Measurements from ENCODE around the gene ZSCAN4.
A peak's percentile ranks its signal among the peaks of the same experiment; 100 is the strongest.

ZSCAN4 gene, protein sequence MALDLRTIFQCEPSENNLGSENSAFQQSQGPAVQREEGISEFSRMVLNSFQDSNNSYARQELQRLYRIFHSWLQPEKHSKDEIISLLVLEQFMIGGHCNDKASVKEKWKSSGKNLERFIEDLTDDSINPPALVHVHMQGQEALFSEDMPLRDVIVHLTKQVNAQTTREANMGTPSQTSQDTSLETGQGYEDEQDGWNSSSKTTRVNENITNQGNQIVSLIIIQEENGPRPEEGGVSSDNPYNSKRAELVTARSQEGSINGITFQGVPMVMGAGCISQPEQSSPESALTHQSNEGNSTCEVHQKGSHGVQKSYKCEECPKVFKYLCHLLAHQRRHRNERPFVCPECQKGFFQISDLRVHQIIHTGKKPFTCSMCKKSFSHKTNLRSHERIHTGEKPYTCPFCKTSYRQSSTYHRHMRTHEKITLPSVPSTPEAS

DNA sequence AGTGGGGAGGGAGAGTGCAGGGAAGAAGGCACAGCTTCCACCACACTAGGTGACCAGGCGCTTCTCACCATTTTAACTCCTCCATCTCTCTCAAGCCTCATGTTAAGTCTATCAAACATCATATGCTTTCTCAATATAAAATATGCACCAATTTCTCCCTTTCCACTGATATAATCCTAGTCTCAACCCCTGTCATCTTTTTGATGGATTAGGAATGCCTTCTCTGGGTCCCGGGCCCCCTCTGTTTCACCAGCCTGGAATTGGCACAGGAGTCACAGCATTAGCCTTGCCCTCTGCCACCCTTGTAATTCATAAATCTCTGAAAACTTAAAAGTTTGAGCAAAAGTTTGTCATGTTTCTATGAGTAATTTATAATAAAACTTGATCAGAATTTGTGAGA, at the start of gene ZSCAN4:
Gene ZSCAN4 (plus strand): TSS at position 301 of the 400 bp plus-strand sequence. CDS start 7,211 bp downstream, outside the sequence.
- no peak for DNase-seq (ENCODE audit: low read depth in 2 of 2)

DNA sequence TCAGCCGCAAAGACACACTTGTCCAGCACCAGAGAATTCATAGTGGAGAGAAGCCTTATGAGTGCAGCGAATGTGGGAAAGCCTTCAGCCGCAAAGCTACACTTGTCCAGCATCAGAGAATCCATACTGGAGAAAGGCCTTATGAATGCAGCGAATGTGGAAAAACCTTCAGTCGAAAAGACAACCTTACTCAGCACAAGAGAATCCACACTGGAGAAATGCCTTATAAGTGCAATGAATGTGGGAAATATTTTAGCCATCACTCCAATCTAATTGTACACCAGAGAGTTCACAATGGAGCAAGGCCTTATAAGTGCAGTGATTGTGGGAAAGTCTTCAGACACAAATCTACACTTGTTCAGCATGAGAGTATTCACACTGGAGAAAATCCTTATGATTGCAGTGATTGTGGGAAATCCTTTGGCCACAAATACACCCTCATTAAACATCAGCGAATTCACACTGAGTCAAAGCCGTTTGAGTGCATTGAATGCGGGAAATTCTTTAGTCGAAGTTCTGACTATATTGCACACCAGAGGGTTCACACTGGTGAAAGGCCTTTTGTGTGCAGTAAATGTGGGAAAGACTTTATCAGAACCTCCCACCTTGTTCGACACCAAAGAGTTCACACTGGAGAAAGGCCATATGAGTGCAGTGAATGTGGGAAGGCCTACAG, 47.9 kb upstream of the ZSCAN4 start:
- no peak for DNase-seq (ENCODE audit: low read depth in 2 of 2)

DNA sequence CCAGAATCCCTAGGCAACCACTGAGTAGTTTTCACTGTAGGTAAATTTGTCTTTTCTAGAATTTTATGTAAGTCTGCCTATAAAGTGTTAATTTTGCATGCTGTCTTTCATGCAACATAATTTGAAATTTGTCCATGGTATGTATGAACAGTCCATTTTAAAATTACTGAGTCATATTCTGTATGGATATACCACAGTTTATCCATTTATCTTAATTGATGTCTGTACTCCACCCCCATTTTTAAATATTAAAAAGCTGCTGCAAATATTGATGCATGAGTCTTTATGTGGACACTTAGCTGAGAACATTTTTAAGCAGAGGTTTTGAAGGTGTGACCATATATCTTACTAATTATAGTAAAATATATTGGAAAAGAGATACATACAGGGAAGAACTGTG, 45.6 kb upstream of the ZSCAN4 start:
- no peak for DNase-seq (ENCODE audit: low read depth in 2 of 2)

DNA sequence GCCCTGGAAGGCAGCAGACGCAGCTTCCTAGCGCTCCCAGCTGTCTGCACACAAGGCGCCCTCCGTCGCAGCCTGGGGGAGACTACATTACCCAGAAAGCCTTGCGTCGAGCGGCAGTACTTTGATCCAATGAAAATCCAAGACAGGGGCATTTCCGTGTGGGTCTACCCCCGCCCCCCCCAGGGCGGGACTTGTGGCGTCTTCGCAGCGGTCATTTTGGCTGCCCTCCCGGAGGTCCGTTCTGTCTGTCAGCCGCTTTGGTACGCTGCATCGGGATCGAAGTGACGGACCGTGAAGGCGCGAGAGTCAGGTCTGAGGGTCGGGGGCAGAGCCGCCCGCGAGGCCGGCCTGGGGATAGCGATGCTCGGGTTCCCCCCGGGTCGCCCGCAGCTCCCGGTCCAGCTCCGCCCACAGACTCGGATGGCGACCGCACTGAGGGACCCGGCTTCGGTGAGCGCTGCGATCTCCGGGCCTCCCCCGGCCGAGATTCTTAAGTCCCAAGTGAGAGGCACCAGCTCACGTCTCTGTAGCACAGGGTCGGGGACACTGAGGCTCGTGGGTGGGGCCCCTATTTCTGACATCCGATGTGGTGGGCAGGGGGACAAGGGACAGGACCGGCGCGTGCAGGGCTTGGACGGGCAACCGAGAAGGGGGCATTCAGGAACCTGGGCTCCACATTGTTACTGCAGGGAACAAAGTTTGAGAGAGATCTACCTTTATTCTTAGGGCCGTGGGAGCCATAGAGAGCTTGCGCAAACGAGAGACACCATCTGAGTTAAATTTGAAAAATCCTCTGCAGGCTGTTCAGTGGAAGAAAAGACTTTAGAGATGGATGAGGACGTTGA, 35.5 kb upstream of the ZSCAN4 start, which contains the start of gene ZNF211:
Gene ZNF211 (plus strand): TSS at position 182 of the 845 bp plus-strand sequence. CDS start 179 bp downstream, at position 361.
- peak; percentile 74 to 78 for DNase-seq (ENCODE audit: low read depth in 2 of 2)

DNA sequence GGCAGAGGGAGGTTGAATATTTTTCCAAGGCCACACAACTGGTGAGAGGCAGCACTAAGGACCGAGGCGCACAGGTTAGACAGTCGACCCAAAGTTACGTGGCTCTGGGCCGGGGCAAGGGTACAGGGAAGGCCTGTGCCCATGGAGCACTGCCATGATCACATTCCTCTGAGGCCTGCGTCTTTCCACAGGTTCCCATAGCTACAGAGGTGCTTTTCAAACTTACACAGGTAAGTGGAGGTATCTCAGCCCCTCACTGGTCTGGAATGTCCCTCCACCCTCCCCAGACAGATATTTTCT, 35.0 kb upstream of the ZSCAN4 start:
- no peak for DNase-seq (ENCODE audit: low read depth in 2 of 2)

DNA sequence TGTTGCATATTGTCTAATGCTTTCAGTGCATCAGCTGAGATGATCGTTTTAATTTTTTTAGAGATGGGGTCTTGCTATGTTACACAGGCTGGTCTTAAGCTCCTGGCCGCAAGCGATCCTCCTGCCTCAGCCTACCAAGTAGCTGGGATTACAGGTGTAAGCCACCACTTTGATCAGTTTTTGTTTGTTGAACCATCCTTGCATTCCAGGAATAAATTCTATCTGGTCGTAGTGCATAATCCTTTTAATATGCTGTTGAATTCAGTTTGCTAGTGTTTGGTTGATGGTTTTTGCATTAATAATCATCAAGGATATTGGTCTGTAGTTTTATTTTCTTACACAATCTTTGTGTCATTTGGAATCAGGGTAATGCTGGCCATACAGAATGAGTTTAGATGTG, 31.4 kb upstream of the ZSCAN4 start:
- no peak for DNase-seq (ENCODE audit: low read depth in 2 of 2)

DNA sequence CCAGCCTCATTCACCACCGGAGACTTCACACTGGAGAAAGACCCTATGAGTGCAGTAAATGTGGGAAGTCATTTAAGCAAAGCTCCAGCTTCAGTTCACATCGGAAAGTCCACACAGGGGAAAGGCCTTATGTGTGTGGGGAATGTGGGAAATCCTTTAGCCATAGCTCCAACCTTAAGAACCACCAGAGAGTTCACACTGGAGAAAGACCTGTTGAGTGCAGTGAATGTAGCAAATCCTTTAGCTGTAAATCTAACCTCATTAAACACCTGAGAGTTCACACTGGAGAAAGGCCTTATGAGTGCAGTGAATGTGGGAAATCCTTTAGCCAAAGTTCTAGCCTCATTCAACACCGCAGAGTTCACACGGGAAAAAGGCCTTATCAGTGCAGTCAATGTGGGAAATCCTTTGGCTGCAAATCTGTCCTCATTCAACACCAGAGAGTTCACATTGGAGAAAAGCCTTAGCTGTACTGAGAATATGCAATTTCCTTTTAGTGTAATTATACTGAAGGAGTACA, 27.0 kb upstream of the ZSCAN4 start:
- no peak for DNase-seq (ENCODE audit: low read depth in 2 of 2)

DNA sequence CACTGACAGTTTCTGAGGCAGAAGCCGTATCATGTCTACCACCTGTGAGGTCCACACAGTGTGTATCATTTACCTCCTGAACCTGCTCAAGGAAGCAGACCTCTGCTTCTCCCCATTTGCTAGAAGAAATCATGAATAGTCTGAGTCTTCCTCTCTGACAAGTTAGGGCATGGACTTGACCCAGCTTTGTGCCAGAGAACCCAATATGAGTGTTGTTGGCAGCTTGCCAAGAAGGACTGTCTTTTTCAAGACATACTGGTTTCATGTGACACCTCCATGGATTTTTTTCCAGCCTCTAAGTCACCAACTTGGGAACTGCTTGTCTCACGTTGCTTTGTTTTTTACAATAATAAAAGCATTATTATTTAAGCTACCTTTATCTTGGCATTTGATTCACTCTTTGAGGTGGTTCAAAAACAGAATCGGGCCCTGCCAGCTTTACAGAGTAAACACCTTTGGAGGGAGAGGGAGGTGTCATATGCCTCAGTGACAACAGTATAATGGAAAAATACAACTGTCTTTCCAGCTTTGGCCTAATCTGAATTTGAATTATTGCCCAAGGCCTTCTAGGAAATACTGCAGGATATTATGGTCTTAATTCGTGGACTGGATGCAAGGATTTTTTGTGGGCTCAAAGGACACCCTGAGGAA, 26.2 kb upstream of the ZSCAN4 start:
- no peak for DNase-seq (ENCODE audit: low read depth in 2 of 2)

DNA sequence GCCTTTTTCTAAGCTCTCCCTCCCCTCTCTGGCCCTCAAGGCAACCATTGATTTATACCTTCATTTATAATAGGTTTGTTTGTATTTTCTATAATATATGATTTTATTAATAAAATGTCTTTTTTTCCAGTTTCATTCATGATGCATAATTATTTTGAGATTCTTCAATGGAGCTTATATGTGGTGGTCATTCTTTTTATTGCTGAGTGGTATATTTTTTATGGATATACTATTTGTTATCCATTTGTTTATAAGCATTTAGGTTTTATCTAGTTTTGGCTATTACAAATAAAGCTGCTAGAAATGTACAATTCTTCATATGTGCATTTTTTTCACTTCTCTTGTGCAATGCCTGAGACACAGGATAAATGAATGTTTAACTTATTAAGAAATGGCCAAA, 25.0 kb upstream of the ZSCAN4 start:
- no peak for DNase-seq (ENCODE audit: low read depth in 2 of 2)

DNA sequence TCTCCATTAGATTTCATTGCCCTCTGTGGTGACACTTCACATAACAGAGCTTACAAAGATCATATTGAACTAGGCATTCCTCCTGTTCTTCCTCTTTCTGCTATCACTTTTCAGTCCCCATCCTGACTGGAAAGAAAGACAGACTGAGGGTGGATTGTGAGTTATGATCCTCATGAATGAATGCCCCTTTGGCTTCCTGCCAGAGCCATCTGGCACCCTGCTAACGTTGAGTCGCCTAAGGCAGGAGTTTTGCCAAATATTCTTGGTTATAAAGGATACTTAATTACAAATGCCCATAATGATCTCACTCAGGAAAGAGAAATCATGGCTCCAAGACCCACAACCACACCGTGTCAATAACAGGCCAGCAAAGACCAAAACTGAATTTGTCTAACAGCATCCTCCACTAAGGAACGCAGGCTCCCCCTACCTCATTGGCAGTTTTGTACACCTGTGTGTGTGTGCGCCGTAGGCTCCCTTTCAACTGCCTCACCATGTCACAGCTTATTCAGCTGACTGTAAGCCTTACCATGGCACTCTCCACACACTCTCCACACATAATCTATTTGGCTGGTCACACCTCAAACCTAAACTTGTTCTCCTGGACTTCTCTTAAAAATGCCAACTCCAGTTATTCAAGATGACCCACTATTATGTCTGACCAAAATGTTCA, 20.3 kb upstream of the ZSCAN4 start:
- no peak for DNase-seq (ENCODE audit: low read depth in 2 of 2)

DNA sequence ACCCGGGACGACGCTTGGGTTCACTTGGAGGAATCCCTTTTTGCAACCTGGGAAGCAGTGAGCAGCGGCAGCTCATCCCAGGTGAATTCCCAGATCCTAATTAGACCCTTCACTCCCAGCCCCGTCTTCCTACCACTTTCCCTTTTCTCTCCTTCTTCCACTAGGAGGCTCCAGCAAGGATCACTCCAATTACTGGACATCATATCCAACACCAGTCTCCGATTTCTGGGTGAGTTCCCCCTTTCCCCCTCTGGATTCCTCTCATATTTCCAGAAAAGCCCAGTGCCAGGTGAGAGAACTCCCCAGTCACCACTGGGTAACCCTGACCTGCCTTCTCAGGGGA, 17.1 kb upstream of the ZSCAN4 start:
- DNase-seq (ENCODE audit: low read depth in 2 of 2) = no peak

DNA sequence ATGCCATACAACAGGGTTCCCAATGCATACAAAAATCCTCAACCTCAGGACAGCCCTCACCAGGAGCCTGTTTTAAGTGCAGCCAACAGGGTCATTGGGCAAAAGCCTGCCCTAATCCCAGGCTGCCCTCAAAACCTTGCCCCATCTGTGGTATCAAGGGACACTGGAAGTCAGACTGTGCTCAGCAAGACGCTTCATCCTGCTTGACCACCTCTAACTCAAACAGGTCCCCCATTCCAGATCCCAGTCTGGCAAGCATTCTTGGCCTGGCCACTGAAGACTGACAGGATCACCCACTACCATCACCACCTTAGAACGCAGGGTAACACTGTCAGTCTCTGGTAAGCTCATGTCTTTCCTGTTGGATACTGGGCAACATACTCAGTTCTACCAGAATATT, 15.0 kb upstream of the ZSCAN4 start:
- DNase-seq (ENCODE audit: low read depth in 2 of 2) = no peak

DNA sequence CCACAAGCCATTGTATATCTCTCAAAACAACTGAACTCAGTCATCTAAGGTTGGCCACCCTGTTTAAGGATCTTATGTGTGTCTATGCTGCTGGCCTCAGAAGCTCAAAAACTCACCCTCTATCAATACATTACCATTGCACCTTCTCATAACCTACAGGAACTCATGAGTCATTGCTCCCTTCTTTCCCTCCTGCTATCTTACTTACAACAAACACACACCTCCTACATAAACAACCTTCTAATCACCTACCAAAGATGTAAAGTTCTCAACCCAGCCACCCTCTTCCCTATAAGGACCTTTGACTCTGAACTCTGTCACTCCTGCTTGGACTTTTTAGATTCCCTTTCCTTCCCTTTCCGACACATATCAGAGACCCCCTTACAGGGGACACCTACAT, 13.3 kb upstream of the ZSCAN4 start:
- DNase-seq (ENCODE audit: low read depth in 2 of 2) = no peak

DNA sequence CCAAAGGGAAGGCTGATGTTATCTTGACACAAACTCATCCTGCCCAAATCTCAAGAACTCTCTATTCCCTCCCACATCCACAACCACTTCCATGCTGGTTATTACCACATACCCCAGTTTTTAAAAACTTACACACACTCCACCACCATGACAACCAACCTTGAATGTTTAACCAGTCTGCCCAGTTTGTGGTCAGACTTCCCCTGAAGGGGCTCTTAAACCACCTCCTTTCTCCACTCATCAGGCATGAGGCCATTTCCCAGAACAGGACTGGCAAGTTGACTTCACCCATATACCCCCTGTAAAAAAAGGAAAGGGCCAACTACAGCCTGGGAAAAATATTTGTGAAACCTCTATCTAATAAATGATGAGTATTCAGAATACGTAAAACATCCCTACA, 12.4 kb upstream of the ZSCAN4 start:
- no peak for DNase-seq (ENCODE audit: low read depth in 2 of 2)

DNA sequence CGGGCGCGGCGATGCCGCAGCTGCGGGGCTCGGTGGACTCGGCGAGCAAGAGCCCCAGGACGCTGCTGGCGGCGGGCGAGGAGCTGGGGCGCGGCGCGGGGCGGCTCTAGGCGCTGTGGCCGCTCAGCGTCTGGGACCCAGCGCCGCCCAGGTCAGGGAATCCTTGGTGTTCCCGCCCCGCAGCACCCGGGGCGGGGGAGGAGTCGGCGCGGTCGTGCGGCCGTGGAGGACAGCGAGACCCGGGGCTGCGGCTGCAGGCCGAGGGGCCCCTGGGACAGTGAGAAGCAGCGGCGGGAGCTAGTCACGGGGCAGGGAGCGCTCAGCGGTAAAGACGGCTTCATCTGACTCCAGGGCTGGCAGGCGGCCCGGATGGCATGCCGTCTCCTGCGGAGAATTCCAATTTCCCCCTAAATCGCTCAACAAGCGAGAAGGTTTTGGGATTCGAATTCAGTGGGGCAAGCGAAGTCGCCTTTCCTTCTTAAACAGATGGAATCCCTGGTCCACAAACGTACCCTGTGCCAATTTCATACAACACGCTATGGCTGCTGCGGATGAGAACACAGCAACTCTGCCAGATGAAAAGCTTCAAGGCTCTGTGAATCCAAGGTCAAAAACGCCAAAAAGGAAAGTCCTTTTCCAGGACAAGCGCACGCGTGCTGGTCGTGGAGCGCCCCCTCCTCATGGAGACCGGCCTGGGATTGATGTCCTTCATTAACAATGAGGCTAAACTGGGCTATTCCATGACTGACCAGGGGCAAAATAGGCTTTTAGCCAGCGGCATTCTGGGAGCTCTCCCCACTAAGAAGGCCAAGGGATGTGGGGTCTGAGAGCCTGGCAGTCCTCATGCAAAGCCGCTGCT, 4.2 kb upstream of the ZSCAN4 start:
- DNase-seq (ENCODE audit: low read depth in 2 of 2) = no peak

DNA sequence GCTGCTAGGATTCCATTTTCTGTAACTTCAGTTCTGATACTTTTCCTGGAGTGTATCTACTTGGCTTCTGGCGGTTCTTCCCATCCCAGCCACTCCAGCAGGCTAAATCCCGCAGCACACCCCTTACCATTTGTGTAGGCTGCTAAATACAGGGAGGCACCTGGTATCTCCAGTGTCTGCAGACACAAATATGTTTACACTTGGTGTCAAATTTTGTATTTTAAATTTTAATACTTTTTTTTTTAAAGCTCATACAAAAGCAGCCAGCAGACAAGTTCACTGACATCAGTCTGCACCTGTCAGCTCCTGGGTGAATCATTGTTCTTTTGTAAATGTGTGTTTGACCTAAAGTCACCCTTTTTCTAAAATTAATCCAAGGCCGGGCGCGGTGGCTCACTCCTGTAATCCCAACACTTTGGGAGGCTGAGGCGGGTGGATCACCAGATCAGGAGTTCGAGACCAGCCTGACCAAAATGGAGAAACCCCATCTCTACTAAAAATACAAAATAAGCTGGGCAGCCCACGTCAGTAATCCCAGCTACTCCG, 3.4 kb upstream of the ZSCAN4 start:
- no peak for DNase-seq (ENCODE audit: low read depth in 2 of 2)

DNA sequence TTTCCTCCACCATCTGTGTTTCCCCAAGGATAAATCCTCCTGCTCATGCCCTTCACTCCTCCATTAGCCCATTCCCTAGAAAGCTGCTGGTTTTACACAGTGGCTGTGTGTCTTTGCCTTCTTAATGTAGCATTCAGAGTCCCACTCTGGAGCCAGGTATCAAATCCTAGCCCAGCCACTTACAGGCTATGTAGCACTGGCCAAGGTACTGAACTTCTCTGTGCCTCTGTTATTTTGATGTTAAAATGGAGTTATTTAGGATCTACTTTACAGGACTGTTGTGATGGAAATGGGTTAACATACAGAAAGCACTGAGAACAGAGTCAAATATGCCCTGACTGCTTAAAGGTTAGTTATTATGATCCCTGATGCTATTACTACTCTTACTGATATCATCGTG, 1.5 kb upstream of the ZSCAN4 start:
- DNase-seq (ENCODE audit: low read depth in 2 of 2) = no peak

DNA sequence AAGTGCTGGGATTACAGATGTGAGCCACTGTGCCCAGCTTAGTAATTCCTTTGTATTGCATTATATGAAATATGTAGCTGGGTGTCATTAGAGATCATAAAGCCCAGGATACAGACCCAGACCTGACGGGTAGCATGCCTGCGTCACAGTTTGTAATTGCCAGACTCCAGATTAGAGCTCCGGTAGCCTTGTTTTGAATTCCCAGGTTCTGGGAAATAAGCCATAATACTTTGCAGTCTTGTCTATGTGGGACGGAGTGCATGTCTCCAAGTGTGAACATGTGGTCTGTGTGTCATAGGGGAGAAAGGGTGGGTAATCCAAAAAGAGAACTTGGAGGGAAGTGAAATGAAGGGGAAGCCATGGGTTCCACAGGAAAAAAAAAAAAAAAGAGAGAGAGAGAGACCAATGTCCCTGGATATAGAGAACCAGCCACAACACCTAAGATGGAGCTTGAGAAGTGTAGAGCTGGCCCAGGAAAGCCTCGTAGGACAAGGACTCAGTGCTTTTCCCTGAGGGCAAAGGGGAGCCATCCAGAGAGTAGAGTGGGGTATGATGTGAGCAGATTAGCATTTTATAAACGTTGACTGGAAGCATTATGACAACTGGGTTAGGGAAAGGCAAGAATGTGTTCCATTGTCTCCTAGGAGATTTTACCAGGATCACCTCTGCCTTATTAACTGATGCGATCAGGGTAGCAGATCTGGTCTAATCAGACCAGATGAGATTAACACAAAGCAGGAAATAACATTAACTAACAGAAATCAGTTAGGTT, 2.6 kb downstream of the ZSCAN4 start:
- no peak for DNase-seq (ENCODE audit: low read depth in 2 of 2)

DNA sequence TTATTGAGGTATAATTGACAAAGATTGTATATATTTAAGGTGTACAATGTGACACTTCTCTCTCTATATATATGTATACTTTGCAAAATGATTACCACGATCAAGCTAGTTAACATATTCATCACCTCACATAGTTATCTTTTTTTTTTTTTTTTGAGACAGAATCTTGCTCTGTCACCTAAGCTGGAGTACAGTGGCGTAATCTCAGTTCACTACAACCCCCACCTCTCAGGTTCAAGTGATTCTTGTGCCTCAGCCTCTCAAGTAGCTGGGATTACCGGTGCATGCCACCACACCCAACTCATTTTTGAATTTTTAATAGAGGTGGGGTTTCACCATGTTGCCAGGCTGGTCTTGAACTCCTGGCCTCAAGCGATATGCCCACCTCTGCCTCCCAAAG, 3.7 kb downstream of the ZSCAN4 start:
- DNase-seq (ENCODE audit: low read depth in 2 of 2) = no peak
